HCT116 (cell line): Measurements from ENCODE around the gene SKAP1. TPM values are rescaled to one million over a fixed set of nuclear protein-coding genes. Genes with fewer than 3 reads are reported as not detected.

Experiments
- ATAC-seq: fragments of 200-7000 bp; cut with Tn5 transposase; 2 replicates; pipeline ENCODE4 v1.9.1; 2020; ENCODE audit warnings: mild to moderate bottlenecking, moderate library complexity
- BruUV-seq: library from RNA; stranded (reverse); fragments of 400-500 nt; replicated peaks from 2 replicates; lab custom pipeline; 2021; lab: Mats Ljungman, UMichigan
- CTCF ChIA-PET: fragments of 300-600 bp; sonication (Branson Sonifier 250); formaldehyde crosslinking; loops from one replicate; lab custom pipeline; 2021; ENCODE audit warnings: antibody characterized with exemption; lab: Charles Lee
- POLR2A ChIA-PET: fragments of 300-600, 350-600 bp; sonication (Branson Sonifier 250); formaldehyde crosslinking; loops from one replicate; lab custom pipeline; 2021; ENCODE audit warnings: antibody characterized with exemption; lab: Charles Lee
- RAD21 ChIA-PET, 2 experiments: fragments of 300-600 bp; sonication (Branson Sonifier 250); formaldehyde crosslinking; loops; one replicate each; lab custom pipeline; 2023; ENCODE audit warnings: low total read pairs in 2 of 2; ENCODE audit not compliant: uncharacterized antibody in 2 of 2, unreplicated experiment in 2 of 2, low non-redundant PET in 1 of 2; lab: Charles Lee
- DNase-seq: peaks from one replicate; pipeline ENCODE4 v3.0.0-alpha.2; 2010; ENCODE audit warnings: low read depth, low spot score
- H2AFZ ChIP-seq: fragments of 200-600 bp; shearing (Covaris generic), sonication (generic); 2 replicates; pipeline ENCODE4 v1.6.1; 2017; ENCODE audit warnings: low read depth, mixed run types, mixed read lengths, antibody characterized with exemption, low read length; ENCODE audit not compliant: poor library complexity, severe bottlenecking
- H3K27ac ChIP-seq: 2 replicates; pipeline ENCODE4 v1.5.1; 2012; ENCODE audit warnings: low read depth, low read length
- H3K27me3 ChIP-seq: fragments of 200-600 bp; sonication (generic); 2 replicates; pipeline ENCODE4 v1.6.1; 2016; ENCODE audit warnings: mixed run types, low read length, mixed read lengths; ENCODE audit not compliant: insufficient read depth
- H3K36me3 ChIP-seq, 2 experiments: fragments of 200-500 bp in 1 of 2; fragments of 200-600 bp in 1 of 2; sonication (Bioruptor generic) in 1 of 2; sonication (generic) in 1 of 2; 2 replicates each; pipeline versions ENCODE4 v1.5.1 to v1.6.1; 2014 to 2016; ENCODE audit warnings: low read length in 2 of 2, inconsistent platforms in 1 of 2, mixed read lengths in 1 of 2, mixed run types in 1 of 2; ENCODE audit not compliant: insufficient read depth in 2 of 2, control insufficient read depth in 1 of 2
- H3K4me1 ChIP-seq, 2 experiments: fragments of 200-600 bp in 1 of 2; sonication (generic) in 1 of 2; 2 replicates each; pipeline versions ENCODE4 v1.5.1 to v1.6.1; 2012 to 2017; ENCODE audit warnings: low read length in 2 of 2, inconsistent platforms in 1 of 2, mild to moderate bottlenecking in 1 of 2, mixed read lengths in 1 of 2, mixed run types in 1 of 2, moderate library complexity in 1 of 2; ENCODE audit not compliant: insufficient read depth in 2 of 2, control insufficient read depth in 1 of 2
- H3K4me2 ChIP-seq: fragments of 200-600 bp; sonication (generic); 2 replicates; pipeline ENCODE4 v1.6.1; 2017; ENCODE audit warnings: mixed run types, low read length, mixed read lengths
- H3K4me3 ChIP-seq, 2 experiments: fragments of 200-600 bp in 1 of 2; sonication (generic) in 1 of 2; replicated peaks in 1 of 2; 2 replicates each; pipeline ENCODE4 v1.5.1; 2011 to 2016; ENCODE audit warnings: low read length in 2 of 2, control low read depth in 1 of 2, low read depth in 1 of 2, mild to moderate bottlenecking in 1 of 2, mixed read lengths in 1 of 2, mixed run types in 1 of 2
- H3K79me2 ChIP-seq: fragments of 200-600 bp; sonication (generic); 2 replicates; pipeline ENCODE4 v1.6.1; 2017; ENCODE audit warnings: mild to moderate bottlenecking, mixed run types, low read length, moderate library complexity, mixed read lengths; ENCODE audit not compliant: insufficient read depth
- H3K9ac ChIP-seq: fragments of 200-600 bp; sonication (generic); 2 replicates; pipeline ENCODE4 v1.6.1; 2016; ENCODE audit warnings: low read length, mixed read lengths
- H3K9me2 ChIP-seq: fragments of 200-600 bp; sonication (generic), shearing (Covaris generic); 2 replicates; pipeline ENCODE4 v1.6.1; 2017; ENCODE audit warnings: mixed run types, mild to moderate bottlenecking, moderate library complexity; ENCODE audit not compliant: insufficient read depth
- H3K9me3 ChIP-seq, 2 experiments: fragments of 200-500 bp in 1 of 2; fragments of 200-600 bp in 1 of 2; sonication (Bioruptor generic) in 1 of 2; sonication (generic) in 1 of 2; 2 replicates each; pipeline ENCODE4 v1.6.1; 2014 to 2017; ENCODE audit warnings: low read length in 2 of 2, mixed read lengths in 2 of 2, inconsistent platforms in 1 of 2, low read depth in 1 of 2, mild to moderate bottlenecking in 1 of 2, mixed run types in 1 of 2, moderate library complexity in 1 of 2; ENCODE audit not compliant: control insufficient read depth in 1 of 2, insufficient read depth in 1 of 2
- H4K20me1 ChIP-seq: fragments of 200-600 bp; sonication (generic), shearing (Covaris generic); 2 replicates; pipeline ENCODE4 v1.6.1; 2017; ENCODE audit warnings: mixed run types, mild to moderate bottlenecking, moderate library complexity; ENCODE audit not compliant: insufficient read depth
- ATF3 ChIP-seq: IDR thresholded peaks from 2 replicates; pipeline ENCODE4 v1.6.1; 2012
- CBX3 ChIP-seq: IDR thresholded peaks from 2 replicates; pipeline ENCODE4 v1.6.1; 2012; ENCODE audit warnings: low read depth
- CTCF ChIP-seq, 3 experiments: fragments of 200-600 bp in 1 of 3; sonication (generic) in 1 of 3; IDR thresholded peaks in 2 of 3; conservative IDR thresholded peaks in 1 of 3; 2 replicates each; pipeline ENCODE4 v1.5.1; 2012 to 2017; ENCODE audit warnings: low read depth in 2 of 3, low read length in 2 of 3, antibody characterized with exemption in 1 of 3, borderline replicate concordance in 1 of 3, control low read depth in 1 of 3, mild to moderate bottlenecking in 1 of 3, mixed read lengths in 1 of 3, mixed run types in 1 of 3, moderate library complexity in 1 of 3; ENCODE audit not compliant: insufficient read depth in 1 of 3
- ELF1 ChIP-seq: IDR thresholded peaks from 2 replicates; pipeline ENCODE4 v1.6.1; 2012; ENCODE audit warnings: low read depth, borderline replicate concordance
- EZH2 ChIP-seq: fragments of 200-600 bp; sonication (generic); IDR thresholded peaks from 2 replicates; pipeline ENCODE4 v1.6.1; 2017; ENCODE audit warnings: antibody characterized with exemption, mixed run types
- EZH2phosphoT487 ChIP-seq: fragments of 200-600 bp; IDR thresholded peaks from 2 replicates; pipeline ENCODE4 v1.6.1; 2018; ENCODE audit warnings: antibody characterized with exemption, borderline replicate concordance
- FOSL1 ChIP-seq: IDR thresholded peaks from 2 replicates; pipeline ENCODE4 v1.6.1; 2012; ENCODE audit warnings: low read depth
- JUND ChIP-seq: IDR thresholded peaks from 2 replicates; pipeline ENCODE4 v1.6.1; 2012
- MAX ChIP-seq: IDR thresholded peaks from 2 replicates; pipeline ENCODE4 v1.6.1; 2012
- POLR2A ChIP-seq: IDR thresholded peaks from 2 replicates; pipeline ENCODE4 v1.7.0; 2011; ENCODE audit warnings: borderline replicate concordance; ENCODE audit not compliant: insufficient read depth, insufficient read length; ENCODE audit errors: extremely low read depth
- POLR2AphosphoS5 ChIP-seq: IDR thresholded peaks from 2 replicates; pipeline ENCODE4 v1.6.1; 2011; ENCODE audit warnings: mild to moderate bottlenecking, low read depth, low read length, moderate library complexity
- SRF ChIP-seq: IDR thresholded peaks from 2 replicates; pipeline ENCODE4 v1.6.1; 2012; ENCODE audit warnings: low read depth
- TCF7L2 ChIP-seq: IDR thresholded peaks from 2 replicates; pipeline ENCODE4 v1.7.0; 2011; ENCODE audit warnings: borderline replicate concordance, inconsistent platforms; ENCODE audit not compliant: insufficient read depth, insufficient read length; ENCODE audit errors: extremely low read depth
- ZFX ChIP-seq: fragments of 450-650 bp; IDR thresholded peaks from 2 replicates; pipeline ENCODE4 v1.6.1; 2017
- ZNF274 ChIP-seq: fragments of 200-500 bp; sonication (Bioruptor generic); IDR thresholded peaks from 2 replicates; pipeline ENCODE4 v1.6.1; 2014; ENCODE audit warnings: mild to moderate bottlenecking, low read depth, low read length, inconsistent platforms
- intact Hi-C: fragments of 100-400 bp; cut with micrococcal nuclease; formaldehyde crosslinking; loops from 2 replicates; pipeline ENCODE4 v1.10.0; 2022
- total RNA-seq: library from RNA; stranded (reverse); gene quantifications from one replicate; pipeline ENCODE4 v1.2.1, GENCODE V29; 2021; ENCODE audit not compliant: unreplicated experiment

Gene SKAP1
- total RNA-seq, 1 experiment from 2014 or later = 12.4 TPM

GRCh38 chr17:48104440-48104839 lies 325.6 kb downstream of the SKAP1 start:
- no peaks in the 10 kb centered on the region for H3K27me3 ChIP-seq
- no peaks in the 10 kb centered on the region for H4K20me1 ChIP-seq
- ChIA-PET CTCF (no interaction called here), POLR2A (no interaction called here), RAD21 (no interaction called here)
- TF ChIP-seq CTCF (IDR thresholded peaks at IDR 0.05 in 2 of 3, conservative IDR thresholded peaks at IDR 0.05 in 1 of 3; ENCODE audit: borderline replicate concordance in 1 of 3, insufficient read depth in 1 of 3, low read depth in 2 of 3, low read length in 2 of 3) (no peak), ZNF274 (no peak), EZH2 (no peak), SRF (no peak), ZFX (no peak), POLR2AphosphoS5 (no peak), ELF1 (no peak), JUND (no peak), FOSL1 (no peak), CBX3 (no peak), ATF3 (no peak), EZH2phosphoT487 (no peak), POLR2A (no peak), TCF7L2 (no peak), MAX (no peak)
- H3K4me3 ChIP-seq = no peak overlapping the region
- H3K79me2 ChIP-seq = peaks cover 34% of the 10 kb centered on the region
- BruUV-seq = no TSS peak
- H3K27ac ChIP-seq = no peak overlapping the region
- intact Hi-C loops = no loop called here
- peaks cover 7 to 32% of the 10 kb centered on the region in 2 experiments for H3K4me1 ChIP-seq
- H2AFZ ChIP-seq = no peak overlapping the region
- DNase-seq = no peak
- peaks cover 0 to 4% of the 10 kb centered on the region in 2 experiments; a peak in 1 of 4 replicates for H3K9me3 ChIP-seq
- no peak for ATAC-seq
- no peaks in the 10 kb centered on the region for H3K9me2 ChIP-seq
- no peak overlapping the region for H3K9ac ChIP-seq
- H3K36me3 ChIP-seq = peaks cover 0 to 1% of the 10 kb centered on the region in 2 experiments; a peak in 1 of 4 replicates
- H3K4me2 ChIP-seq = no peak overlapping the region
